Dendritic cell treated with granulocyte-macrophage colony-stimulating factor and Interleukin-4, amounts not matched to agents 40 ng/mL and 50 ng/mL, for 4 days (primary cell): ENCODE measurements around the gene ARHGEF39.

Experiments
- H3K27ac Mint-ChIP-seq: one replicate; pipeline ENCODE4 v1.8.0; 2022; ENCODE audit warnings: mild to moderate bottlenecking, mixed read lengths
- H3K27me3 Mint-ChIP-seq: one replicate; pipeline ENCODE4 v1.8.0; 2022; ENCODE audit warnings: mild to moderate bottlenecking, mixed read lengths
- H3K36me3 Mint-ChIP-seq: one replicate; pipeline ENCODE4 v1.8.0; 2022; ENCODE audit warnings: low read depth, mixed read lengths
- H3K4me1 Mint-ChIP-seq: one replicate; pipeline ENCODE4 v1.8.0; 2022; ENCODE audit warnings: low read depth, mixed read lengths
- H3K4me3 Mint-ChIP-seq: one replicate; pipeline ENCODE4 v1.8.0; 2022; ENCODE audit warnings: mild to moderate bottlenecking, moderate library complexity, mixed read lengths
- H3K9me3 Mint-ChIP-seq: one replicate; pipeline ENCODE4 v1.8.0; 2022; ENCODE audit warnings: mixed read lengths
- intact Hi-C: fragments of 100-400 bp; cut with micrococcal nuclease; formaldehyde crosslinking; loops from one replicate; pipeline ENCODE4 v1.15.0; 2022

ARHGEF39 gene

GRCh38 chr9:35700942-35701341, 35.9 kb upstream of the ARHGEF39 start:
- H3K36me3 Mint-ChIP-seq: no peaks in the 10 kb centered on the region
- no peak overlapping the region for H3K27ac Mint-ChIP-seq
- no peaks in the 10 kb centered on the region for H3K4me1 Mint-ChIP-seq
- intact Hi-C loops: no loop called here
- no peak overlapping the region for H3K4me3 Mint-ChIP-seq
- H3K27me3 Mint-ChIP-seq: no peaks in the 10 kb centered on the region
- H3K9me3 Mint-ChIP-seq: no peaks in the 10 kb centered on the region

- H3K27ac Mint-ChIP-seq: no peak overlapping the region
Measured at GRCh38 chr9:35700031-35700430, 35.0 kb upstream of the ARHGEF39 start.

GRCh38 chr9:35698231-35698630, 33.2 kb upstream of the ARHGEF39 start:
- Mint-ChIP-seq H3K4me3 (no peak overlapping the region), H3K27ac (no peak overlapping the region), H3K36me3 (no peaks in the 10 kb centered on the region), H3K9me3 (no peaks in the 10 kb centered on the region), H3K27me3 (no peaks in the 10 kb centered on the region), H3K4me1 (no peaks in the 10 kb centered on the region)
- intact Hi-C loops: no loop called here

More at GRCh38 chr9:35700031-35700430, 35.0 kb upstream of the ARHGEF39 start:
- Mint-ChIP-seq H3K4me1 (no peaks in the 10 kb centered on the region), H3K9me3 (no peaks in the 10 kb centered on the region), H3K4me3 (no peak overlapping the region), H3K27me3 (no peaks in the 10 kb centered on the region), H3K36me3 (no peaks in the 10 kb centered on the region)
- intact Hi-C loops: no loop called here

GRCh38 chr9:35697486-35697885, 32.5 kb upstream of the ARHGEF39 start:
- H3K4me3 Mint-ChIP-seq: no peak overlapping the region

GRCh38 chr9:35696520-35697215, 31.7 kb upstream of the ARHGEF39 start:
- Mint-ChIP-seq H3K27me3 (no peaks in the 10 kb centered on the region), H3K27ac (no peak overlapping the region), H3K4me3 (no peak overlapping the region), H3K9me3 (no peaks in the 10 kb centered on the region), H3K4me1 (peaks cover 5% of the 10 kb centered on the region), H3K36me3 (no peaks in the 10 kb centered on the region)
- intact Hi-C loops: no loop called here

More at GRCh38 chr9:35697486-35697885, 32.5 kb upstream of the ARHGEF39 start:
- Mint-ChIP-seq H3K4me1 (no peaks in the 10 kb centered on the region), H3K9me3 (no peaks in the 10 kb centered on the region), H3K27ac (no peak overlapping the region), H3K27me3 (no peaks in the 10 kb centered on the region), H3K36me3 (no peaks in the 10 kb centered on the region)
- intact Hi-C loops: no loop called here

GRCh38 chr9:35695943-35696401, 31.0 kb upstream of the ARHGEF39 start:
- H3K36me3 Mint-ChIP-seq: peaks cover under 1% of the 10 kb centered on the region
- H3K9me3 Mint-ChIP-seq: no peaks in the 10 kb centered on the region
- intact Hi-C loops: no loop called here
- no peak overlapping the region for H3K27ac Mint-ChIP-seq
- no peaks in the 10 kb centered on the region for H3K27me3 Mint-ChIP-seq
- H3K4me1 Mint-ChIP-seq: peaks cover 12% of the 10 kb centered on the region
- no peak overlapping the region for H3K4me3 Mint-ChIP-seq

GRCh38 chr9:35691757-35692301, 26.8 kb upstream of the ARHGEF39 start:
- Mint-ChIP-seq H3K27ac (peak overlapping the region; percentile 83), H3K4me1 (peaks cover 37% of the 10 kb centered on the region), H3K4me3 (no peak overlapping the region), H3K9me3 (no peaks in the 10 kb centered on the region), H3K36me3 (peaks cover 7% of the 10 kb centered on the region), H3K27me3 (peaks cover 18% of the 10 kb centered on the region)
- intact Hi-C loops: loop anchor here (5.0 kb wide), 1 partner anchor 45 kb away; no protein-coding TSS in a partner anchor

DNA sequence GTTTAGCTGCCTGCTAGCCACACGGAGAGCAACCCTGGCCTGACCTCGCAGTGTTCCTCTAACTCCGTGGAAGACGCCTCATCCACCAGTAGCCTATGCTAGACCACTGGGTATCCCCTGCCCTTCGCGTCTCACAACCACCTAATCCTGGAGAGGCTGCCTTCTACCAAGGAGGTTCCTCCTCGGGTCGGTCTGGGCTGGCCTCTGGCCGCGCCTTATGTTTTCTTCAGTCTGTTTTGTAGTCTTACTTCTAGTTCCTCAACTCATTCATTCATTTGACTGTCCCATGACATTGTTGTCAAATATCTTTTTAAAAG, 26.3 kb upstream of the ARHGEF39 start:
- H3K36me3 Mint-ChIP-seq: peaks cover 7% of the 10 kb centered on the region
- no peaks in the 10 kb centered on the region for H3K9me3 Mint-ChIP-seq
- H3K27me3 Mint-ChIP-seq: peaks cover 18% of the 10 kb centered on the region
- intact Hi-C loops: loop anchor here (5.0 kb wide), 1 partner anchor 44 kb away; no protein-coding TSS in a partner anchor
- peak overlapping the region; percentile 86 for H3K4me3 Mint-ChIP-seq
- H3K4me1 Mint-ChIP-seq: peaks cover 37% of the 10 kb centered on the region
- peak overlapping the region; percentile 83 for H3K27ac Mint-ChIP-seq

DNA sequence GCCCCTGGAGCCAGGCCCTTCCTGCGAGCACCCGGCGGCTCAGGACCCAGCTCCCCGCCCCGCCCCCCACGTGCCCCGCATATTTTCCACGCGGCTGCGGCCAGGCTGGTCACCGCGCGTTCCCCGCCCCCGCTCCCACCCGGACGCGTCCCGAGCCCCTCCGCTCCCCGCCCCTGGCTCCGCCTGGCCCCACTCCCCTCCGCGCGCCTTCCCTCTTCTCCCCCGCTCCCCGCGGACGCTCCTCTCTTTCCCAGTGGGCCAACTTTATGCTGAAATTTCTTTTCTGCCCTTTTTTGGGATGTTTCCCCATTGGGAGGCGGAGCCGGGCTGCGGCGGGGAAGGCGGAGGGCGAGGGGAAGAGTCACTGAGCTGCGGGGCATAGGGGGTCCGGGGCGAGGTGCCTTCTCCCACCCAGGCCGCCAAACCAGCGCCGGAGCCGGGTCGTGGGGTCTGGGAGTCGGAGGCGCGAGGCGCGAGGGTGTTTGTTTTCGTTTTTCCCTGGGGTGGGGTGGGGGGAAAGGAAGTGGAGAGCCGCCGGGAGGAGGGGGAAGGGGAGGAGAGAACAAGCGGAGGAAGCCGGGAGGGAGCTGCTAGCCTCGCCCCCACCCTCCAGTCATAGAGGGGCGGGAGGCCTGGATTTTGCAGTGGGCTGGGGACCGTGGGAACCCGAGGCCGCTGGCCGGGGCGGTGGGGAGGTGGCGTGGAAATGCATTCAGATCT, 25.8 kb upstream of the ARHGEF39 start:
- Mint-ChIP-seq H3K4me3 (peak overlapping the region; percentile 86), H3K4me1 (peaks cover 37% of the 10 kb centered on the region), H3K36me3 (peaks cover 7% of the 10 kb centered on the region), H3K27ac (peak overlapping the region; percentile 83), H3K9me3 (no peaks in the 10 kb centered on the region), H3K27me3 (peaks cover 18% of the 10 kb centered on the region)
- intact Hi-C loops: loop anchor here (5.0 kb wide), 1 partner anchor 43 kb away; no protein-coding TSS in a partner anchor

DNA sequence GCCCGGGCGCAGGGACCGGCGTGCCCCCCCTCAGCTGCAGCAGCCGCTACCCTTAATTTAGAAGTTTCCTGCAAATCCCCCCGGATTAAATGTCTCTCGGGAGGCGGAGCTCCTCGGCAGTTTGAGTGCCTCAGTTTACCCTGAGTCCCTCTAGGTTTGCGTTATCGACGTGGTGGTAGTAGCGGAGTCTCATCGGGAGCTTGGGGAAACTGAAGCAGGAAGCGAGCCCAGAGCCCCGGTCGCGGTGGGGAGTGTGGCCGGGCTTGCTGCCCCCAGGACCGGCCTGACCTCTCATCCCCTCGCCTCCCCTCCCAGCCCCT, 25.3 kb upstream of the ARHGEF39 start:
- Mint-ChIP-seq H3K27me3 (peaks cover 18% of the 10 kb centered on the region), H3K4me1 (peaks cover 37% of the 10 kb centered on the region), H3K27ac (peak overlapping the region; percentile 83), H3K4me3 (peak overlapping the region; percentile 86), H3K36me3 (peaks cover 11% of the 10 kb centered on the region), H3K9me3 (no peaks in the 10 kb centered on the region)
- intact Hi-C loops: loop anchor here (5.0 kb wide), 1 partner anchor 43 kb away; no protein-coding TSS in a partner anchor

DNA sequence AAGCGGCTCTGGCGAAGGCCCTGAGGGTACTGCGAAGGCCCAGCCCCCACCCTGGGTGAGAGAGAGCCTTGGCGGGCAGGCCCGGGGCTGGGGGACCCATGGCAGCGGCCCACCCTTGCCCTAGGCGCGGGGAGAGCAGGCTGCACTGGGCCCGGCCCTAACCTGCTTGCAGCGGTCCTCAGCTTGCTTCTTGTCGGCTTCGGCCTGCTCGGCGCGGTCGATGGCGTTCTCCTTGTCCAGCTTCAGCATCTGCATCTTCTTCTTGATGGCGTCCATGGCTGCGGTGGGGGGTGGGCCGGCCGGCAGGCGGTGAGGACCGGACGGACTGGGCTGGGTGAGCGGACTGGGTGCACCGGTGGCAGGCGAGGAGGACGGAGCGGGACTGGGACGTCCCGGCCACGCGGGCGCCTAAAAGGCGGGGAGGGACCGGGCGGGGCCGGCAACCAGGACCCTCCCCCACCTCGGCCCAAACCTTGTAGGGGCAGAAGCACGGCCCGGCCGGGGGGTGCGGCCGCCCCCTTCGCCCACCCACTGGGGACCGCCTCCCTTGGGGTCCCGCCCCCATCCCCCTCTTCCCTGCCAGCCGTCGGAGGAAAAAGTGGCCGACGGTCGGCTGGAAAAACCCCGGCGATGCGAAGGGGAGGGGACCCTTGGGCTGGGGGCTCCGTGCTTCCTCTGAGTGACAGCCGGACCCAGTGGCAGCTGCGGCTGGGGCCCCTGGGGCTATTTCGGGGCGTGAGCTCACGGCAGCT, 24.7 kb upstream of the ARHGEF39 start, which contains the start of gene TPM2:
TPM2 (minus strand) TSS at position 384 of the 752 bp plus-strand sequence; CDS start at position 276, 108 bp downstream.
- H3K9me3 Mint-ChIP-seq: no peaks in the 10 kb centered on the region
- intact Hi-C loops: loop anchor here (5.0 kb wide), 1 partner anchor 42 kb away; no protein-coding TSS in a partner anchor
- peak within 1 kb of the TSS; percentile 86 for H3K4me3 Mint-ChIP-seq
- H3K27ac Mint-ChIP-seq: peak within 1 kb of the TSS; percentile 83
- peaks cover 18% of the 10 kb centered on the region for H3K27me3 Mint-ChIP-seq
- peaks cover 37% of the 10 kb centered on the region for H3K4me1 Mint-ChIP-seq
- H3K36me3 Mint-ChIP-seq: peaks cover 13% of the 10 kb centered on the region

- Mint-ChIP-seq H3K36me3 (peaks cover 13% of the 10 kb centered on the region), H3K9me3 (no peaks in the 10 kb centered on the region), H3K4me3 (peak overlapping the region; percentile 42), H3K27ac (peak overlapping the region; percentile 12), H3K4me1 (peaks cover 37% of the 10 kb centered on the region), H3K27me3 (peaks cover 18% of the 10 kb centered on the region)
- intact Hi-C loops: no loop called here
Measured at GRCh38 chr9:35688558-35689541, 23.9 kb upstream of the ARHGEF39 start.
